Fibroblast of pulmonary artery (primary cell): ENCODE measurements around the gene ARHGAP6.

Experiments
- DNase-seq: peaks from one replicate; pipeline ENCODE4 v3.0.0-alpha.2; 2010; ENCODE audit warnings: low read depth
- H3K4me3 ChIP-seq: replicated peaks from 2 replicates; pipeline ENCODE4 v1.5.1; 2011; ENCODE audit warnings: low read depth, mild to moderate bottlenecking, control low read depth, low read length, moderate library complexity
- CTCF ChIP-seq: IDR thresholded peaks from 2 replicates; pipeline ENCODE4 v1.5.1; 2011; ENCODE audit warnings: mild to moderate bottlenecking, control low read depth, low read length, inconsistent platforms; ENCODE audit errors: missing control alignments

Gene ARHGAP6

GRCh38 chrX:11666952-11667685 is 1.4 kb upstream of the ARHGAP6 start:
- H3K4me3 ChIP-seq, result no peak overlapping the region
- TF ChIP-seq CTCF, result no peak
- no peak for DNase-seq

- DNase-seq, result no peak
Measured at GRCh38 chrX:11666164-11666563, 444 bp upstream of the ARHGAP6 start.

GRCh38 chrX:11664211-11665167 is 1.2 kb downstream of the ARHGAP6 start:
- peak; percentile 11 for DNase-seq
- H3K4me3 ChIP-seq, result peak overlapping the region; percentile 56
- no peak for TF ChIP-seq CTCF

More at GRCh38 chrX:11666164-11666563, 444 bp upstream of the ARHGAP6 start:
- TF ChIP-seq CTCF, result no peak
- H3K4me3 ChIP-seq, result peak overlapping the region; percentile 56

GRCh38 chrX:11663875-11664210 is 1.9 kb downstream of the ARHGAP6 start:
- no peak for DNase-seq
- TF ChIP-seq CTCF, result no peak
- H3K4me3 ChIP-seq, result peak overlapping the region; percentile 56

GRCh38 chrX:11655282-11656015 is 10.3 kb downstream of the ARHGAP6 start:
- no peak for TF ChIP-seq CTCF
- no peak overlapping the region for H3K4me3 ChIP-seq
- peak; percentile 41 for DNase-seq

GRCh38 chrX:11648705-11649519 is 16.8 kb downstream of the ARHGAP6 start:
- DNase-seq, result no peak
- TF ChIP-seq CTCF, result no peak
- no peak overlapping the region for H3K4me3 ChIP-seq
